SK-N-SH treated with all-trans-retinoic acid at 6 μM for 48 hours (cell line): ENCODE results near the gene NRXN3.

ENCODE experiments used
- GLIS3 ChIP-seq: fragments of 250-450 bp; sonication (Bioruptor Pico); IDR thresholded peaks from 2 replicates; pipeline ENCODE4 v1.5.0; 2020; ENCODE audit warnings: mild to moderate bottlenecking, moderate library complexity
- PATZ1 ChIP-seq: fragments of 250-450 bp; sonication (Bioruptor Pico); IDR thresholded peaks from 2 replicates; pipeline ENCODE4 v1.8.0; 2020; ENCODE audit warnings: mild to moderate bottlenecking, moderate library complexity, borderline replicate concordance
- POU6F1 ChIP-seq: fragments of 250-450 bp; sonication (Bioruptor Pico); IDR thresholded peaks from 2 replicates; pipeline ENCODE4 v1.8.0; 2021; ENCODE audit warnings: low read depth, mild to moderate bottlenecking, moderate library complexity, borderline replicate concordance
- RARB ChIP-seq: fragments of 250-450 bp; sonication (Bioruptor Pico); IDR thresholded peaks from 2 replicates; pipeline ENCODE4 v1.8.0; 2021; ENCODE audit warnings: mild to moderate bottlenecking, moderate library complexity
- ZFP3 ChIP-seq: fragments of 250-450 bp; sonication (Bioruptor Pico); IDR thresholded peaks from 2 replicates; pipeline ENCODE4 v1.5.0; 2020; ENCODE audit warnings: mild to moderate bottlenecking, moderate library complexity
- ZNF565 ChIP-seq: fragments of 450-650 bp; formaldehyde crosslinking; conservative IDR thresholded peaks from 2 replicates; pipeline ENCODE4 v1.5.0; 2020; ENCODE audit warnings: low read depth, mild to moderate bottlenecking, moderate library complexity
- ZNF8 ChIP-seq: fragments of 450-650 bp; formaldehyde crosslinking; IDR thresholded peaks from 2 replicates; pipeline ENCODE4 v1.5.0; 2020; ENCODE audit warnings: mild to moderate bottlenecking, moderate library complexity

- TF ChIP-seq RARB, result no peak
- no peak for TF ChIP-seq GLIS3
- TF ChIP-seq POU6F1, result no peak
- TF ChIP-seq PATZ1 (CRISPR knock-in tag), result no peak
- TF ChIP-seq ZNF565, result no peak
- TF ChIP-seq ZNF8 (CRISPR knock-in tag), result no peak
- TF ChIP-seq ZFP3 (CRISPR knock-in tag), result no peak
Measured at GRCh38 chr14:79554816-79555215, 1384.6 kb downstream of the NRXN3 start.
